ENCODE measurements around the gene UBXN1.

The UBXN1 gene, protein sequence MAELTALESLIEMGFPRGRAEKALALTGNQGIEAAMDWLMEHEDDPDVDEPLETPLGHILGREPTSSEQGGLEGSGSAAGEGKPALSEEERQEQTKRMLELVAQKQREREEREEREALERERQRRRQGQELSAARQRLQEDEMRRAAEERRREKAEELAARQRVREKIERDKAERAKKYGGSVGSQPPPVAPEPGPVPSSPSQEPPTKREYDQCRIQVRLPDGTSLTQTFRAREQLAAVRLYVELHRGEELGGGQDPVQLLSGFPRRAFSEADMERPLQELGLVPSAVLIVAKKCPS

DNA sequence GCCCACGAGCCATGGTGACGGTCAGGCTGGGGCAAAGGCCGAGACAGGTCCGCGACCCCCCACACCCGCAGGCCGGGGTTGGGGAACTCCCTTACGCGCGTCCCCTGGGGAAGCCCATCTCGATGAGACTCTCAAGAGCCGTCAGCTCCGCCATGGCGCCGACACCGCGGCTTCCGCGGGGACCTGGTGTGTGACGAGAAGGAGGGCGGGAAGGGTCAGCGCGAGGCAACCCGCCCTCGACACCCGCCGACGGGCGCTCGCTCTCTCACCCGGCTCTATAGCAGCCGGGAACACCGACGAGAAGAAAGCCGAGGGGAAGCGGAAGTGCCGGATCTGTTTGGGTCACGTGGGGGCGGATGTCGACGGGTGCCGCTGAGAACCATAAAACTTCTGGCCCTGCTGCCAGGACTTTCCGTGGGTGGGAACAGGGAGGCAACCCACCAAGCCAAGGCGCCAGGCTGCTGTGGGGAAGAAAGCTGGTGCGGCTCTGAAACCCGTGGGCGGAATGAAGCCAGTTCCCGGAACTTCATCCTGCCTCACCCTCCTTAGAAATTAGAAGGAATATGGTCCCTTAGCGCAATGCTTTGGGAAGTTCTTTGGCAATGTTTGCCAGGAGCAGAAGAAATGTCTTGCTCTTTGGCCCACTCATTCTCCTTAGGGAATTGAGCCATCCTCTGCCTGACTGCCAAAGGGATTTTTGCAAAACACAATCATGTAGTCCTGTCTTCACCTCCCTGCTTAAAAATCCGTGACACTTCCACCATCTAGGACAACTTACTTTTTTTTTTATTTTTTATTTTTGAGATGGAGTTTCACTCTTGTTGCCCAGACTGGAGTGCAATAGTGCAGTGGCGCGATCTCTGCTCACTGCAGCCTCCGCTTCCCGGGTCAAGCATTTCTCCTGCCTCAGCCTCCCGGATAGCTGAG, at the start of gene UBXN1:
Gene UBXN1, minus strand, starts transcription at position 304 of the 927 bp plus-strand sequence. Its CDS starts 150 bp downstream, at position 154.
- no peak for DNase-seq (ENCODE audit: low read depth)
- TF ChIP-seq CTCF (IDR thresholded peaks at IDR 0.05; ENCODE audit: control insufficient read depth, insufficient read depth, low read depth, low read length, missing control alignments) = no peak
- peak within 1 kb of the TSS; percentile 96 for H3K4me3 ChIP-seq (ENCODE audit: control insufficient read depth, low read depth, low read length)

DNA sequence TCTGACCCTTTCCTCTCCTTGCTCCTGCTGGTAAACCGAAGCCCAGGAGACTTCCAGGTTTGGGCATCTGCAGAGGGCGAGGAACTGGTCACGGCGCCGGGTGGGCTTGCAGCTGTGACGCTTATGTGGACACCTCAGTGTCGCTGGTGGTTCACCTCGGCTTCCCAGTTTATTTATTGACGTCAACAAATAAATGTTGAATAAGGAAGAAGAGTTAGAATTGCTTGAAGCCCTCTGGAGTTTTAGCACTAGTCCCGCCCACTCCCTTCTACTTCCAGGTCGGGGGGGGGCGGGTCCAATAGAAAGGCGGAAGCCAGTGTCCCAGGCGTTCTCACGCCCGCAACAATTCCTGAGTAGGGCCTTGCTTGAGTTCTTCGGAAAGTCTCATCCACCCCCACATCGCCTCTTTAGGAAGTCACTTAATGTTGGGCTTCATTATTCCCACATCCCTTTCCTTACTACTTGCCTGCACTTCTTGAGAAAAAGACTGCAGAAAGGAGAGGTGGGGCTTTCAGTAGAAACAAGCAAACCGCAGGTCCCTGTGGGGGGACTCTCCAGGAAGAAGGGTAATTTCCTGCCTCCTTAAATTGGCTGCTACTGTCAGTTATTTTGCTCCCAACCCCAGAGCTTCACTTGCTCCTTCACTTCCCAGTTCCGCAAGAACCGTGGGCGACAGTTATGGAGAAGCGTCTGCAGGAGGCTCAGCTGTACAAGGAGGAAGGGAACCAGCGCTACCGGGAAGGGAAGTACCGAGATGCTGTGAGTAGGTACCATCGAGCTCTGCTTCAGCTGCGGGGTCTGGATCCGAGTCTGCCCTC, 49.5 kb upstream of the UBXN1 start, which contains the start of gene TTC9C:
Gene TTC9C, plus strand, starts transcription at position 316 of the 818 bp plus-strand sequence. Its CDS starts 363 bp downstream, at position 679.
- DNase-seq (ENCODE audit: low read depth) = peak; percentile 44
- H3K4me3 ChIP-seq (ENCODE audit: control insufficient read depth, low read depth, low read length) = peak within 1 kb of the TSS; percentile 84
- TF ChIP-seq CTCF (IDR thresholded peaks at IDR 0.05; ENCODE audit: control insufficient read depth, insufficient read depth, low read depth, low read length, missing control alignments) = no peak

DNA sequence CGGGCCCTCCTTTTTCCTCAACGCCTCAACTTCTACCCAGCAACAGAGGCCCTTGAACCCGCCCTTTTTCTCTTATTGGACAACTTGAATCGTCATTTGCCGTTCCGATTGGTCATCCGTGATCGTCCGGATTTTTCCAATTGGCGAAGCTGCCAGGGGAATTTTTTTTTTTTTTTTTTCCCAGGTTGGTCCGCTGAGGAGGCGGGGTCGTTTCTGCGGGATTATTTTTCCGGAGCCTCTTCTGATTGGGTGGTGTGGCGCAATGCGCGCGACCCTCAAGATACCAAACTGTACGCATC, 48.9 kb upstream of the UBXN1 start:
- peak overlapping the region; percentile 84 for H3K4me3 ChIP-seq (ENCODE audit: control insufficient read depth, low read depth, low read length)
- DNase-seq (ENCODE audit: low read depth) = peak; percentile 95
- no peak for TF ChIP-seq CTCF (IDR thresholded peaks at IDR 0.05; ENCODE audit: control insufficient read depth, insufficient read depth, low read depth, low read length, missing control alignments)

- H3K4me3 ChIP-seq (ENCODE audit: control insufficient read depth, low read depth, low read length) = peak within 1 kb of the TSS; percentile 84
- TF ChIP-seq CTCF (IDR thresholded peaks at IDR 0.05; ENCODE audit: control insufficient read depth, insufficient read depth, low read depth, low read length, missing control alignments) = no peak
- peak; percentile 96 for DNase-seq (ENCODE audit: low read depth)
Observed at GRCh38 chr11:62727165-62727871, 48.4 kb upstream of the UBXN1 start, which contains the start of gene HNRNPUL2. HNRNPUL2 (minus strand) TSS chr11:62727457; CDS start chr11:62727156, 301 bp downstream.

GRCh38 chr11:62726915-62727164, 48.0 kb upstream of the UBXN1 start:
- TF ChIP-seq CTCF (IDR thresholded peaks at IDR 0.05; ENCODE audit: control insufficient read depth, insufficient read depth, low read depth, low read length, missing control alignments) = no peak
- H3K4me3 ChIP-seq (ENCODE audit: control insufficient read depth, low read depth, low read length) = peak overlapping the region; percentile 84
- DNase-seq (ENCODE audit: low read depth) = no peak
